Right lobe of liver (tissue), 6 donors: ENCODE data around the gene SH3BP4. TPM values are rescaled to one million over a fixed set of nuclear protein-coding genes. Genes with fewer than 3 reads are reported as not detected.

Experiments used
- ATAC-seq, 4 donors: fragments of 200-7000 bp; cut with Tn5 transposase; one replicate each; pipeline ENCODE4 v1.9.1; 2020; ENCODE audit warnings: mild to moderate bottlenecking in 4 of 4, moderate library complexity in 4 of 4
- DNase-seq, 3 donors: peaks; one replicate each; pipeline ENCODE4 v3.0.0-alpha.2; 2020
- H3K27ac ChIP-seq, 3 donors: fragments of 200-600 bp; one replicate each; pipeline ENCODE4 v1.8.0; 2022
- H3K27me3 ChIP-seq, 2 donors: fragments of 200-600 bp; one replicate each; pipeline ENCODE4 v1.8.0; 2022
- H3K36me3 ChIP-seq, 4 donors: fragments of 200-600 bp; sonication (generic) in 1 of 4; one replicate each; pipeline versions ENCODE4 v1.5.1 to v1.8.0; 2017 to 2022; ENCODE audit warnings: control low read depth in 1 of 4
- H3K4me1 ChIP-seq, 4 donors: fragments of 200-600 bp; sonication (generic) in 1 of 4; one replicate each; pipeline versions ENCODE4 v1.5.1 to v1.8.0; 2017 to 2022; ENCODE audit warnings: control low read depth in 1 of 4
- H3K4me3 ChIP-seq, 3 donors: fragments of 200-600 bp; one replicate each; pipeline ENCODE4 v1.8.0; 2022
- H3K9me3 ChIP-seq, 4 donors: fragments of 200-600 bp; sonication (generic) in 1 of 4; one replicate each; pipeline versions ENCODE4 v1.5.1 to v1.8.0; 2017 to 2022; ENCODE audit warnings: control low read depth in 1 of 4
- CTCF ChIP-seq, 4 donors: fragments of 200-600 bp in 3 of 4; fragments of 450-650 bp in 1 of 4; IDR thresholded peaks; one replicate each; pipeline versions ENCODE4 v1.5.1 to v1.8.0; 2016 to 2022; ENCODE audit warnings: antibody characterized with exemption in 4 of 4, mild to moderate bottlenecking in 2 of 4
- POLR2A ChIP-seq: fragments of 450-650 bp; IDR thresholded peaks from one replicate; pipeline ENCODE4 v1.6.1; 2017; ENCODE audit warnings: antibody characterized with exemption, mild to moderate bottlenecking
- WGBS: methylation state at CpG from one replicate; pipeline ENCODE4 v1.1.6; 2018; ENCODE audit warnings: low coverage, low lambda C conversion rate; ENCODE audit not compliant: insufficient coverage; ENCODE audit errors: missing lambda C conversion rate; 5-methylcytosine and 5-hydroxymethylcytosine counted together
- intact Hi-C, 2 donors: fragments of 100-400 bp; cut with DNase I; formaldehyde crosslinking; loops; one replicate each; pipeline versions ENCODE4 v1.11.2 to v1.14.1; 2022
- total RNA-seq, 6 experiments: library from RNA; depleted of rRNA in 2 of 6; stranded (reverse); fragments of >200 nt in 2 of 6; fragmentation: NEBNext Ultra II Directional in 3 of 6; extraction: Animal tissue kit (Norgen Biotek cat#: 25700) in 3 of 6; gene quantifications; one replicate each; pipeline versions ENCODE4 v1.1.0 to v1.2.4, GENCODE V29; 2016 to 2023
- donor health status: DM: no; HTN: yes; CAD: no.
- donor health status: DM: no; HTN: no; CAD: no.
- donor health status: DM: no; HTN: no; CAD: no.
- donor health status: DM: no; HTN: yes; CAD: no.
- donor health status: DM: no; HTN: yes; CAD: no.

SH3BP4 gene
- total RNA-seq, 6 experiments from 2014 or later: 18.8 to 30.4 (median 26.3) TPM

GRCh38 chr2:235026649-235027557 lies 75.1 kb downstream of the SH3BP4 start:
- no peaks in the 10 kb centered on the region for H3K9me3 ChIP-seq
- intact Hi-C loops: no loop called here
- no peak overlapping the region for H3K27ac ChIP-seq
- DNase-seq (peak; percentile 92 to 95 (median 92)), ATAC-seq (peak; percentile 92 to 97 (median 94))
- 52% methylated on average over 18 of the region's 33 CpGs for WGBS
- no peak for TF ChIP-seq CTCF (IDR thresholded peaks at IDR 0.05)
- no peak for TF ChIP-seq POLR2A
- no peaks in the 10 kb centered on the region for H3K36me3 ChIP-seq
- H3K27me3 ChIP-seq: no peaks in the 10 kb centered on the region
- H3K4me3 ChIP-seq: no peak overlapping the region
- peaks cover 0 to 10% (median 4%) of the 10 kb centered on the region in 4 donors for H3K4me1 ChIP-seq

GRCh38 chr2:235027558-235028214 lies 75.9 kb downstream of the SH3BP4 start:
- Histone ChIP-seq H3K4me3 (no peak overlapping the region), H3K36me3 (no peaks in the 10 kb centered on the region), H3K4me1 (peaks cover 0 to 10% (median 4%) of the 10 kb centered on the region in 4 donors), H3K9me3 (no peaks in the 10 kb centered on the region), H3K27me3 (no peaks in the 10 kb centered on the region), H3K27ac (no peak overlapping the region)
- DNase-seq: no peak
- ATAC-seq: peak in 2 of 4 donors; percentile 32 to 48
- 72% methylated on average over 9 of the region's 21 CpGs for WGBS
- TF ChIP-seq POLR2A: no peak
- no peak for TF ChIP-seq CTCF (IDR thresholded peaks at IDR 0.05)
- intact Hi-C loops: no loop called here

- ATAC-seq: no peak
- no peaks in the 10 kb centered on the region for H3K36me3 ChIP-seq
- WGBS: 92% methylated on average over 2 of the region's 4 CpGs
- no peaks in the 10 kb centered on the region for H3K9me3 ChIP-seq
- no peak for DNase-seq
- intact Hi-C loops: no loop called here
- no peak overlapping the region for H3K27ac ChIP-seq
- peaks cover 0 to 10% (median 4%) of the 10 kb centered on the region in 4 donors for H3K4me1 ChIP-seq
- H3K27me3 ChIP-seq: no peaks in the 10 kb centered on the region
- TF ChIP-seq POLR2A (no peak), CTCF (IDR thresholded peaks at IDR 0.05) (no peak)
- no peak overlapping the region for H3K4me3 ChIP-seq
Measured at GRCh38 chr2:235028646-235029045, 76.8 kb downstream of the SH3BP4 start.

- Histone ChIP-seq H3K4me1 (peaks cover 0 to 10% (median 4%) of the 10 kb centered on the region in 4 donors), H3K9me3 (no peaks in the 10 kb centered on the region), H3K4me3 (no peak overlapping the region), H3K27ac (no peak overlapping the region), H3K36me3 (no peaks in the 10 kb centered on the region), H3K27me3 (no peaks in the 10 kb centered on the region)
- no peak for DNase-seq
- TF ChIP-seq CTCF (IDR thresholded peaks at IDR 0.05) (no peak), POLR2A (no peak)
- 75% methylated on average over 2 of the region's 7 CpGs for WGBS
- intact Hi-C loops: no loop called here
- ATAC-seq: no peak
Measured at GRCh38 chr2:235029054-235029453, 77.2 kb downstream of the SH3BP4 start.
